ENCODE measurements around the gene TMEM131.

The TMEM131 gene

DNA sequence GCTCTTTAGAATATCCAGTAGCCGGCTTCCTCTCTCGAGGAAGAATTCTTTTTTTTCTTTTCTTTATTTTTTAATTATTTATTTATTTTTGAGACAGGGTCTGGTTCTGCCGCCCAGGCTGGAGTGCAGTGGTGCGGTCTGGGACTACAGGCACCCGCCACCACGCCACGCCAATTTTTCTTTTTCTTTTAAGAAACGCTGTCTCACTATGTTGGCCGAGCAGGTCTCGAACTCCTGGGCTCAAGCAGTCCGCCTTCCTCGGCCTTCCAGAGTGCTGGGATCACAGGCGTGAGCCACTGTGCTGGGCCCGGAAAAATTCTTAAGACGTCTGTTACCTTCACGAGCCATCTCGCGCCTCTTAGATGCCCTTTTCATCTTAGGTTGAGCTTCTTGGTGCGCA is 931 bp upstream of the TMEM131 start:
- TF ChIP-seq, protein P1, sequence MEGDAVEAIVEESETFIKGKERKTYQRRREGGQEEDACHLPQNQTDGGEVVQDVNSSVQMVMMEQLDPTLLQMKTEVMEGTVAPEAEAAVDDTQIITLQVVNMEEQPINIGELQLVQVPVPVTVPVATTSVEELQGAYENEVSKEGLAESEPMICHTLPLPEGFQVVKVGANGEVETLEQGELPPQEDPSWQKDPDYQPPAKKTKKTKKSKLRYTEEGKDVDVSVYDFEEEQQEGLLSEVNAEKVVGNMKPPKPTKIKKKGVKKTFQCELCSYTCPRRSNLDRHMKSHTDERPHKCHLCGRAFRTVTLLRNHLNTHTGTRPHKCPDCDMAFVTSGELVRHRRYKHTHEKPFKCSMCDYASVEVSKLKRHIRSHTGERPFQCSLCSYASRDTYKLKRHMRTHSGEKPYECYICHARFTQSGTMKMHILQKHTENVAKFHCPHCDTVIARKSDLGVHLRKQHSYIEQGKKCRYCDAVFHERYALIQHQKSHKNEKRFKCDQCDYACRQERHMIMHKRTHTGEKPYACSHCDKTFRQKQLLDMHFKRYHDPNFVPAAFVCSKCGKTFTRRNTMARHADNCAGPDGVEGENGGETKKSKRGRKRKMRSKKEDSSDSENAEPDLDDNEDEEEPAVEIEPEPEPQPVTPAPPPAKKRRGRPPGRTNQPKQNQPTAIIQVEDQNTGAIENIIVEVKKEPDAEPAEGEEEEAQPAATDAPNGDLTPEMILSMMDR (IDR thresholded peaks at IDR 0.05; ENCODE audit: low read depth, low read length): no peak
- no peak for DNase-seq (ENCODE audit: extremely low read depth, low read depth)

DNA sequence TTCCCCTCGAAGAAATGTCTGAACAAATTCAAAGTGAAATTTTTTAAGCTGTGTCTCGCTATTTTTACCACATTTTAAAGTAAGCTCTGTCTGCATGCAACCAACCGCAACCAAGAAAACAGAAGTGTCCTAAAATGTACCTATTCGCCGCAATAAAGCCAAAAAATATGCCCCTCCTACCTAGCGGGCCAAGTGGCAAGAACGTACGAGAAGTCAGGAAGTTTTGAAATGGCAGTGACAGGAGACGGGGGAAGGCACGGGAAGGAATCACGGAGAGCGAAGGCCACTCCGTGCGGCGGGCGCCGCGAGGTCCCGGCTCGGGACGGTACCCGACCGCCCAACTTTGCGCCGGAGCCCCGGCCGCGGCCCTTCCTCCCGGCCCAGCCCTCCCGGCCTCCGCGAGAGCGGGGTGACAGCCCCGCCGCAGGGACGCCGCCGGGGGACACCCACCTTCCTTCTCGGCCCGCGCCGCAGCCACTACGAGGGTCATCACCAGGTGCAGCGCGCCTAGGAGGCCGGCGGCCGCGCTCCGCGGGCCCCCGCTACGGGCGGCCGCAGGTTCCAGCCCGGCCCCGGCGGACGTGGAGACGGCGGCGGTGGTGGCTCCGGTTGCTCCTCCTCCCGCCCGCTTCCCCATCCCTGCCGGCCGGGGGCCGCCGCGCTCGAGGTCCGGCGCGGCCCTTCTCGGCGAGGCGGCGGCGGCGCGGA is 568 bp downstream of the TMEM131 start:
- no peak for DNase-seq (ENCODE audit: extremely low read depth, low read depth)
- TF ChIP-seq, protein P1 (IDR thresholded peaks at IDR 0.05; ENCODE audit: low read depth, low read length): no peak

DNA sequence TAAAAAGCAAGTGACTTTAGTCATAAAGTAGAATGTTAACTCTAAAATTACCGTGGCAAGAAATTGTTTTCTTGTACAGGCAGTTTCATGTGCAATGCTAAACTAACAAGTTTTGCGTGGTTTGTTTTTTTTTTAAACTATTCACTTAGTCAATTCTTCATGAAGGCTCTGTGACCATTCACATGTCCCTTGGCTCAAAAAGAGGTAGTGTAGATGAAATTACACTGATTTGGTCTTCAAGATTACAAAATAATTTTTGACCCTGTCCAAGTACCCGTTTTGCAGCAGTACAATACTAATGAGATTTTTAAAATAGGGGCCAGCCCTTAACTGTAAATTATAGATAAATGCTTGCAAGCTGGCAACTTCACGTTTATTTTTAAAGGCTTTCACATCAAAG is 1.3 kb downstream of the TMEM131 start:
- DNase-seq (ENCODE audit: extremely low read depth, low read depth): no peak
- TF ChIP-seq, protein P1 (IDR thresholded peaks at IDR 0.05; ENCODE audit: low read depth, low read length): no peak

DNA sequence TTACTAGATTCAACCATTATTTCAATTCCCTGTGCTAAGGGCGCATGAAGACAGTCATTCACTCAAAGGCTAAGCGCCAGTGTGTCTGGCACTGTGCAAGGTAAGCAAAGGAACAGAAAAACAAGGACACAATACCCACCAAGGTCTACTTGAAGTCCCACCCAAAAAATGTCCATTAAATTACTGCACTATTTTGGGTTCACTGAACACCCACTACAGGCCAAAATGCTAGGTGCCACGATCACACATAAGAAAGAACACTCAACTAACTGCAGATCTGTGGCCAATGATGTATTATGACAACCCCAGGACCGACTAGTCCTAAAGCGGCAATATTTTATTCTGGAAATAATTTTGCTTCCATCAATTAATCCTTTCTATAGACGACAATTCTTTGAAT is 1.8 kb downstream of the TMEM131 start:
- TF ChIP-seq, protein P1 (IDR thresholded peaks at IDR 0.05; ENCODE audit: low read depth, low read length): no peak
- DNase-seq (ENCODE audit: extremely low read depth, low read depth): no peak

DNA sequence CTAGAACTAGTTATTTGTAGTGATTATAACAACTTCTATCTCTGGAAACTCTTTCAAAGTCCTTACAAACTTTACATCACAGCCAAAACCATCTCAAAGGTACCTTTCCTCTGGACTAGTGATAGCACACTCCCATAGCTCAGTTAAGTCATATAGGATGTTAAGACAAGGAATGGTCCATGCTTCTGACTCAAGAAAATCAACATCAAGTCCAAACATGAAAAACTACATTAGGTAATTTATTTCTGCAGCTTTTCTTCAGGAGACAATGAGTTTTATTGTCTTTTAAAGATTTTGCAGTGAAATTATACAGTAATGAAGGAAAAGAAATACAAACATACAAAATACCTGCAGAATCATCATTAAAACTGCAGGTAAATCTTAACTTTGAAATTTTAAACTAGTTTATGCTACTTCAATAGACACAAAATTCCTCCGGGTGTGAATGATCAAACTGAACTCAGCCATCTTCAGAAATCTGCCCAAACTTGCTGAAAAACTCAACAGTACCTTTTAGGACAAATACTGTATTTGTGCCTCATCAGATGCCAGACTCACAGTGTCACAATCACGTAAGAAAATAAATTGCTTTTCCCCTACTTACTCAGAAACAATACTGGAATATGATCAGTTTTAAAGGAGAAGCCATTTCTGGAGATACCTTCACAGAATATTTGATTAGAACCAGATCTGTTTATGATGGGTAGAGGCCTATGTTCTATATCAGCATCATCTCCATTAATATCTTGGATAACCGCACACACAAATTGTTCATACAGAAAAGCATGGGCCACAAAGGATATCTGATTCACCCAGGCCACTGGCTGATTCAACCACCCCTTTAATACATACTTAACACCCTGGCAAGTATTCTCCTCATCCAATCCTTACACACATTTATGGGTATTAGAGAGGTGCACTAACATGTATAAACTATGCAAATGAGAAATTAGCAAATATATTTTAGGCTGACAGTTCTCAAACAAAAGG is 2.6 kb downstream of the TMEM131 start:
- TF ChIP-seq, protein P1 (IDR thresholded peaks at IDR 0.05; ENCODE audit: low read depth, low read length): no peak
- DNase-seq (ENCODE audit: extremely low read depth, low read depth): no peak

DNA sequence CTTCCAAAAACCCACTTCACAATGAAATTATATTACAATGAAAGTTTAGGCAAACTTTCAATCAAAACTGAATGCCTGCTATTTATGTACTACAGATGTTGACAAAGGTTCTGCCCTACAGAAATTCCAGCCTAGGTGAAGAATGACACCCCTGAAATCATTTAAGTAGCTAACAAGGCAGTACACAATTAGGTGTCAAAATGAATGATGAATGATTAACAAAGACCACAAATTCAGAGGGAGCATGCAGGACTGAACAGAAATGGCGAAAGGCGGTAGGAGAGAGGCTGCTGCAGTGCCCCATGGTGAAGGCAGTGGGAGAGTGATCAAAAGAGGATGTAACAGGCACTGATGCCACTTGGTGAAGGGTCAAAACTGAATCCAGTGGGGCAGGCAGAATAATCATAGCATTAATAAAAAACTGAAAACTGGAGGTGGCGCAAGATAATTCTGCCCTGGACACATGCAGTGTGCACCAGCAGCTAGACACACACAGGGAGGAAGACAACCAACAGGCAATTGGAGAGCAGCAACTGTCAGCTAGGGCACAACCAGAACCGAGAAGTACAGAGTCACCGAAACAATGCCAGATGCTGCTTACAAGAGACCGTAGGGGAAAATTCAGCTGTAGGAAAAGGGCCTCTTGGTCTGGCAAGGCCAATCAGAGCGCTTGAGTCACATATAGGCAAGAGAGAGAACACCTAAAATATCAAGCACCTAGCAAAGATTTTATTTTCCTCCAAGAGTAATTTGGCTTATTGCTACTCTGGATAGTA is 4.5 kb downstream of the TMEM131 start:
- DNase-seq (ENCODE audit: extremely low read depth, low read depth): no peak
- TF ChIP-seq, protein P1 (IDR thresholded peaks at IDR 0.05; ENCODE audit: low read depth, low read length): no peak

Data from AG09319 (cell line).